NCI-H2107 (cell line): ENCODE measurements around the gene ARMC3.

Source experiments
- DNase-seq: peaks from one replicate; lab custom pipeline; 2025; lab: John Stamatoyannopoulos, UW

The ARMC3 gene

GRCh38 chr10:22992075-22992474 is 64.2 kb downstream of the ARMC3 start:
- DNase-seq, result no peak

- no peak for DNase-seq
These were observed 64.8 kb downstream of the ARMC3 start for GRCh38 chr10:22992621-22993020.

GRCh38 chr10:22993314-22993713 is 65.5 kb downstream of the ARMC3 start:
- DNase-seq, result no peak

GRCh38 chr10:22997096-22997495 is 69.2 kb downstream of the ARMC3 start:
- no peak for DNase-seq

- DNase-seq, result no peak
These were observed 70.2 kb downstream of the ARMC3 start for GRCh38 chr10:22998091-22998490.

- DNase-seq, result no peak
These were observed 72.1 kb downstream of the ARMC3 start for GRCh38 chr10:22999942-23000341.

GRCh38 chr10:23001901-23002516 is 74.2 kb downstream of the ARMC3 start:
- no peak for DNase-seq

- DNase-seq, result no peak
These were observed 77.3 kb downstream of the ARMC3 start for GRCh38 chr10:23005150-23005549.

- no peak for DNase-seq
These were observed 85.9 kb downstream of the ARMC3 start for GRCh38 chr10:23013581-23014335.

GRCh38 chr10:23015021-23015707 is 87.3 kb downstream of the ARMC3 start:
- DNase-seq, result no peak

- DNase-seq, result no peak
These were observed 88.8 kb downstream of the ARMC3 start for GRCh38 chr10:23016636-23017035.

- no peak for DNase-seq
These were observed 91.8 kb downstream of the ARMC3 start for GRCh38 chr10:23019633-23020032.

GRCh38 chr10:23021430-23021829 is 93.6 kb downstream of the ARMC3 start:
- DNase-seq, result no peak

- no peak for DNase-seq
These were observed 96.1 kb downstream of the ARMC3 start for GRCh38 chr10:23024002-23024401.

GRCh38 chr10:23031318-23031717 is 103.5 kb downstream of the ARMC3 start:
- DNase-seq, result no peak

- no peak for DNase-seq
These were observed 106.9 kb downstream of the ARMC3 start for GRCh38 chr10:23034790-23035189.

- no peak for DNase-seq
These were observed 107.7 kb downstream of the ARMC3 start for GRCh38 chr10:23035569-23035968.

- no peak for DNase-seq
These were observed 109.3 kb downstream of the ARMC3 start for GRCh38 chr10:23037152-23037551.

- no peak for DNase-seq
These were observed 109.7 kb downstream of the ARMC3 start for GRCh38 chr10:23037561-23037960.

GRCh38 chr10:23038172-23038571 is 110.3 kb downstream of the ARMC3 start:
- no peak for DNase-seq

GRCh38 chr10:23040002-23040401 is 112.1 kb downstream of the ARMC3 start:
- no peak for DNase-seq

GRCh38 chr10:23046027-23046426 is 118.2 kb downstream of the ARMC3 start:
- no peak for DNase-seq
